ENCODE measurements around the gene CHD2.

The CHD2 gene

GRCh38 chr15:92930054-92930621 is 30.0 kb downstream of the CHD2 start:
- no peak overlapping the region for H3K4me3 ChIP-seq (ENCODE audit: insufficient read depth, low read depth, low read length)
- peaks cover 53% of the 10 kb centered on the region for H3K36me3 ChIP-seq (ENCODE audit: control insufficient read depth, insufficient read depth, low read length)
- H3K9me3 ChIP-seq (ENCODE audit: control insufficient read depth, low read length), result no peaks in the 10 kb centered on the region
- no peak overlapping the region for H3K27ac ChIP-seq (ENCODE audit: insufficient read depth, low read depth, low read length, poor library complexity, severe bottlenecking)
- H3K4me1 ChIP-seq (ENCODE audit: control insufficient read depth, insufficient read depth, low read length), result no peaks in the 10 kb centered on the region
- no peaks in the 10 kb centered on the region for H3K27me3 ChIP-seq (ENCODE audit: control insufficient read depth, insufficient read depth, low read length, poor library complexity, severe bottlenecking)
- WGBS, 2 experiments, result 61 to 65% methylated on average over 3 of the region's 3 CpGs

- no peaks in the 10 kb centered on the region for H3K27me3 ChIP-seq (ENCODE audit: control insufficient read depth, insufficient read depth, low read length, poor library complexity, severe bottlenecking)
- no peaks in the 10 kb centered on the region for H3K9me3 ChIP-seq (ENCODE audit: control insufficient read depth, low read length)
- no peak overlapping the region for H3K4me3 ChIP-seq (ENCODE audit: insufficient read depth, low read depth, low read length)
- no peaks in the 10 kb centered on the region for H3K4me1 ChIP-seq (ENCODE audit: control insufficient read depth, insufficient read depth, low read length)
- peaks cover 52% of the 10 kb centered on the region for H3K36me3 ChIP-seq (ENCODE audit: control insufficient read depth, insufficient read depth, low read length)
- H3K27ac ChIP-seq (ENCODE audit: insufficient read depth, low read depth, low read length, poor library complexity, severe bottlenecking), result no peak overlapping the region
- 71 to 80% methylated on average over 1 of the region's 1 CpG for WGBS, 2 experiments
These were observed 30.7 kb downstream of the CHD2 start for GRCh38 chr15:92930776-92931175.

- H3K4me3 ChIP-seq (ENCODE audit: insufficient read depth, low read depth, low read length), result no peak overlapping the region
- no peak overlapping the region for H3K27ac ChIP-seq (ENCODE audit: insufficient read depth, low read depth, low read length, poor library complexity, severe bottlenecking)
- peaks cover 63% of the 10 kb centered on the region for H3K36me3 ChIP-seq (ENCODE audit: control insufficient read depth, insufficient read depth, low read length)
- H3K4me1 ChIP-seq (ENCODE audit: control insufficient read depth, insufficient read depth, low read length), result no peaks in the 10 kb centered on the region
- H3K9me3 ChIP-seq (ENCODE audit: control insufficient read depth, low read length), result no peaks in the 10 kb centered on the region
- 96 to 98% methylated on average over 8 of the region's 8 CpGs for WGBS, 2 experiments
- H3K27me3 ChIP-seq (ENCODE audit: control insufficient read depth, insufficient read depth, low read length, poor library complexity, severe bottlenecking), result no peaks in the 10 kb centered on the region
These were observed 33.0 kb downstream of the CHD2 start for GRCh38 chr15:92932946-92933649.

- Histone ChIP-seq H3K9me3 (ENCODE audit: control insufficient read depth, low read length) (no peaks in the 10 kb centered on the region), H3K4me3 (ENCODE audit: insufficient read depth, low read depth, low read length) (no peak overlapping the region), H3K36me3 (ENCODE audit: control insufficient read depth, insufficient read depth, low read length) (peaks cover 63% of the 10 kb centered on the region), H3K27me3 (ENCODE audit: control insufficient read depth, insufficient read depth, low read length, poor library complexity, severe bottlenecking) (no peaks in the 10 kb centered on the region), H3K27ac (ENCODE audit: insufficient read depth, low read depth, low read length, poor library complexity, severe bottlenecking) (no peak overlapping the region), H3K4me1 (ENCODE audit: control insufficient read depth, insufficient read depth, low read length) (no peaks in the 10 kb centered on the region)
- WGBS, 2 experiments, result 91% methylated on average over 1 of the region's 1 CpG
These were observed 33.7 kb downstream of the CHD2 start for GRCh38 chr15:92933831-92934230.

GRCh38 chr15:92934716-92935115 is 34.6 kb downstream of the CHD2 start:
- Histone ChIP-seq H3K27me3 (ENCODE audit: control insufficient read depth, insufficient read depth, low read length, poor library complexity, severe bottlenecking) (no peaks in the 10 kb centered on the region), H3K4me3 (ENCODE audit: insufficient read depth, low read depth, low read length) (no peak overlapping the region), H3K36me3 (ENCODE audit: control insufficient read depth, insufficient read depth, low read length) (peaks cover 66% of the 10 kb centered on the region), H3K9me3 (ENCODE audit: control insufficient read depth, low read length) (no peaks in the 10 kb centered on the region), H3K27ac (ENCODE audit: insufficient read depth, low read depth, low read length, poor library complexity, severe bottlenecking) (no peak overlapping the region), H3K4me1 (ENCODE audit: control insufficient read depth, insufficient read depth, low read length) (no peaks in the 10 kb centered on the region)
- 93 to 97% methylated on average over 6 of the region's 6 CpGs for WGBS, 2 experiments

- H3K9me3 ChIP-seq (ENCODE audit: control insufficient read depth, low read length), result no peaks in the 10 kb centered on the region
These were observed 36.0 kb downstream of the CHD2 start for GRCh38 chr15:92936138-92936537.

GRCh38 chr15:92936693-92937092 is 36.6 kb downstream of the CHD2 start:
- Histone ChIP-seq H3K27ac (ENCODE audit: insufficient read depth, low read depth, low read length, poor library complexity, severe bottlenecking) (no peak overlapping the region), H3K36me3 (ENCODE audit: control insufficient read depth, insufficient read depth, low read length) (peaks cover 59% of the 10 kb centered on the region), H3K27me3 (ENCODE audit: control insufficient read depth, insufficient read depth, low read length, poor library complexity, severe bottlenecking) (no peaks in the 10 kb centered on the region), H3K4me1 (ENCODE audit: control insufficient read depth, insufficient read depth, low read length) (no peaks in the 10 kb centered on the region), H3K4me3 (ENCODE audit: insufficient read depth, low read depth, low read length) (no peak overlapping the region), H3K9me3 (ENCODE audit: control insufficient read depth, low read length) (no peaks in the 10 kb centered on the region)
- 93 to 94% methylated on average over 2 of the region's 2 CpGs for WGBS, 2 experiments

More at GRCh38 chr15:92936138-92936537, 36.0 kb downstream of the CHD2 start:
- H3K4me3 ChIP-seq (ENCODE audit: insufficient read depth, low read depth, low read length), result no peak overlapping the region
- H3K27me3 ChIP-seq (ENCODE audit: control insufficient read depth, insufficient read depth, low read length, poor library complexity, severe bottlenecking), result no peaks in the 10 kb centered on the region
- peaks cover 60% of the 10 kb centered on the region for H3K36me3 ChIP-seq (ENCODE audit: control insufficient read depth, insufficient read depth, low read length)
- no peak overlapping the region for H3K27ac ChIP-seq (ENCODE audit: insufficient read depth, low read depth, low read length, poor library complexity, severe bottlenecking)
- WGBS, 2 experiments, result 98 to 100% methylated on average over 1 to 2 of the region's 2 CpGs
- no peaks in the 10 kb centered on the region for H3K4me1 ChIP-seq (ENCODE audit: control insufficient read depth, insufficient read depth, low read length)

GRCh38 chr15:92937901-92938300 is 37.8 kb downstream of the CHD2 start:
- Histone ChIP-seq H3K9me3 (ENCODE audit: control insufficient read depth, low read length) (no peaks in the 10 kb centered on the region), H3K27me3 (ENCODE audit: control insufficient read depth, insufficient read depth, low read length, poor library complexity, severe bottlenecking) (no peaks in the 10 kb centered on the region), H3K36me3 (ENCODE audit: control insufficient read depth, insufficient read depth, low read length) (peaks cover 65% of the 10 kb centered on the region), H3K4me3 (ENCODE audit: insufficient read depth, low read depth, low read length) (no peak overlapping the region), H3K27ac (ENCODE audit: insufficient read depth, low read depth, low read length, poor library complexity, severe bottlenecking) (no peak overlapping the region), H3K4me1 (ENCODE audit: control insufficient read depth, insufficient read depth, low read length) (no peaks in the 10 kb centered on the region)

GRCh38 chr15:92938387-92938786 is 38.3 kb downstream of the CHD2 start:
- H3K36me3 ChIP-seq (ENCODE audit: control insufficient read depth, insufficient read depth, low read length), result peaks cover 70% of the 10 kb centered on the region
- no peak overlapping the region for H3K4me3 ChIP-seq (ENCODE audit: insufficient read depth, low read depth, low read length)
- 96 to 100% methylated on average over 2 of the region's 2 CpGs for WGBS, 2 experiments
- no peaks in the 10 kb centered on the region for H3K27me3 ChIP-seq (ENCODE audit: control insufficient read depth, insufficient read depth, low read length, poor library complexity, severe bottlenecking)
- H3K27ac ChIP-seq (ENCODE audit: insufficient read depth, low read depth, low read length, poor library complexity, severe bottlenecking), result no peak overlapping the region
- H3K9me3 ChIP-seq (ENCODE audit: control insufficient read depth, low read length), result no peaks in the 10 kb centered on the region
- H3K4me1 ChIP-seq (ENCODE audit: control insufficient read depth, insufficient read depth, low read length), result no peaks in the 10 kb centered on the region

- Histone ChIP-seq H3K27ac (ENCODE audit: insufficient read depth, low read depth, low read length, poor library complexity, severe bottlenecking) (no peak overlapping the region), H3K27me3 (ENCODE audit: control insufficient read depth, insufficient read depth, low read length, poor library complexity, severe bottlenecking) (no peaks in the 10 kb centered on the region), H3K4me1 (ENCODE audit: control insufficient read depth, insufficient read depth, low read length) (no peaks in the 10 kb centered on the region), H3K9me3 (ENCODE audit: control insufficient read depth, low read length) (no peaks in the 10 kb centered on the region), H3K36me3 (ENCODE audit: control insufficient read depth, insufficient read depth, low read length) (peaks cover 84% of the 10 kb centered on the region), H3K4me3 (ENCODE audit: insufficient read depth, low read depth, low read length) (no peak overlapping the region)
- WGBS, 2 experiments, result 100% methylated on average over 1 of the region's 1 CpG
These were observed 41.5 kb downstream of the CHD2 start for GRCh38 chr15:92941668-92942067.

Measured in ectodermal cell (in vitro differentiated cells).